K562 (cell line): ENCODE results near the gene PLCL2.

Source experiments
- POLR2A ChIP-seq: fragments of 450-650 bp; conservative IDR thresholded peaks from 2 replicates; pipeline ENCODE4 v1.6.1; 2016
- ZEB2 ChIP-seq: fragments of 450-650 bp; IDR thresholded peaks from 2 replicates; pipeline ENCODE4 v1.6.1; 2016

GRCh38 chr3:16909802-16910201 lies 25.0 kb downstream of the PLCL2 start:
- TF ChIP-seq ZEB2 = no peak
- no peak for TF ChIP-seq POLR2A
